GM19324 (cell line): ENCODE results near the gene OSGIN1.

Source experiments
- ATAC-seq: cut with Tn5 transposase; IDR thresholded peaks from one replicate; pipeline ENCODE4 v1.9.1; 2021; ENCODE audit warnings: mild to moderate bottlenecking, moderate library complexity; ENCODE audit not compliant: unreplicated experiment, low FRiP score

OSGIN1 gene

DNA sequence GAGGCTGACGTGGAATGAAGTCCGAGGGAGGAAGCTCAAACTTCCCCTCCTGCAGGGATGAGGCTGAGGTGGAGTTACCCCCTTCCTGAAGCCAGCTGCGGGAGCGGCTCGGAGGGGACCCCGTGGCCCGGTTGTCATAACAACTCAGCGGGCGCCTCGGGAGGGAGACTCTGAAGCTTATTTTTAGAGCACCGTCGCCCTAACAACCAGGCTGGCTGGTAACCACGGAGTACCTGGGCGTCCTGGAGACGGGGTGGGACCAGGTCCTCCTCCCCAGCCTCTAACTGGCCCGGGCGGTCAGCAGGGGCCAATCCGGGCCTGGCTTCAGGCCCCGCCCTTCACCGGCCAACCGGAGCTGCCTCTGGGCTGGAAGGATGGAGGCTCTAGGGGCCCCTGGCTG lies 42.7 kb downstream of the OSGIN1 start:
- ATAC-seq = no peak

DNA sequence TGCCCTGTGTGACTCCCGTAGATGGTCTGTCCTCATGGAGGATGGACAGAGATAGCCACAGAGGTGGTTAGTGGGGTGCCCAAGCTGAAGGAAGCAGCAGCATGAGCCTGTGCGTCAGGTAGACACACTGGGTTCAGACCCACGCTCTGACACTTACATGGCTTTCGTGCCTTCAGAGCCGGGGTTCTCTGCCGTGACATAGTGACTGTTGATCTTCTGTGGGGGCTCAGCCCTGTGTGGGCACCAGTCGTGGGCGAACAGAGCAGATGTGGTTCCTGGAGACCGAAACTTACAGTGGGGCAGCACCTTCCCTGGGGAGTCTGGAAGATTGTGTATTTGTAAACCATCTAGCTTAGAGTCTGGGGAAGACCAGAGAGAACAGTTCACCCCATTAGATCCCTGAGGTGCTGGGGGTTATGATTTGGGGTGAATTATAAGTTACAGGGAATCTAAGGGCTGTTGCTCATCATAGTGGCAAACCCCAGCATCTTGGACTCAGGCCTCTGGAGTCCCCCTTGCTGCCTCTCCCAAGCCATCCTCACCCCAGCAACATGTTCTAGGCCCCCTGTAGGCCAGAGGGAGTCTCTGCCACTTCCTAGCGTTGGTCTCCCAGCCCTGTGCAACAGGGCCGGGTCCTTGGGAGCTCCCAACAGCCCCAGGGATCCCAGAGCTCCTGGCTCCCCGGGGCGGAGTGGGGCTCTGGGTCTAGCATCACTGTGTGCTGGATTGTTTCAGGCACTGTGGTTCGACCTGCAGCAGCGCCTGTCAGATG lies 43.6 kb downstream of the OSGIN1 start:
- no peak for ATAC-seq

DNA sequence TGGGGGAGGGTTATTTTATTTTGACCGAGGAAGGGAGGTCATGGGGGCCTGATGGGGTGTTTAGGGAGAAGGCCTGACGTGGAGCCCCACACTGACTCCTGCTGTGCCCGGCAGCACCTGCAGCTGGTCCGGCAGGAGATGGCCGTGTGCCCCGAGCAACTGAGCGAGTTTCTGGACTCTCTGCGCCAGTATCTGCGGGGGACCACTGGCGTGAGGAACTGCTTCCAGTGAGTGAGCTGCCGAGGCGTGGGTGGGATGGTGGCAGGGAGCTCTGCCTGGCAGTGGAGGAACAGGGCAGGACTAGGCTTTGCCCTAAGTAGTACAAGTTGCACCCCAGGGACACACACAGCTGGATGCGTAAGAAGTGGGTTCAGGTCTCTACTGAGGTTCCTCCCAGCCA lies 45.1 kb downstream of the OSGIN1 start:
- no peak for ATAC-seq

DNA sequence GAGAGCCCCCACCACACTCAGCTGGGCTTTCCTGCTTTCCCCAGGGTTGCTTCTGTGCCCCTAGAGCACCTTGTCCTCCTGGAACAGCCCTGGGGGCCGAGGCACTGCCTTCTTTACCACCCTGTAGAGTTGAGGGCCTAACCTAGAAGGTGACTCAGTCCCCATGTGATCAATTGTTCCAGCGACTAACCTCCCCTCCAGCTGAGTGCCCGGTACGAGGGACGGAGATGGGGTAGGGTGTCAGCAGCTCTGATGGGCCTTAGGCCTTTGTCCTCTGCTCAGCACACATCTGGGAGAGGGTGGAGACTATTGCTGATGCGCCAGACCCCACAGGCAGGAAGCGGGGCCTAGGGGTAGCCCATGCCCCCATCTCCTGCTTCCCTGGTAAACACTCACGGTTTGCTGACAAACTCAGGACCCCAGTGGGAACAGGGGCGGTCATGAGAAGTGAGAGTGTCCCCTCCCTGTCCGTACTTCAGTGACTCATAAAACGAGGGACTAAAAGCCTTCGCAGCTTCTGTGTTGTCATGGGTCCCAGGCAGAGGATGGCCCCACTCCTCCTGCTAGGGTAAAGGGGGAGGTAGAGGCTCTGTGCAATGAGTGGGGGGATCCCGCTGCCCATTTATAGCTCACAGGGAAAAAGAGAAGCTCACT lies 48.1 kb downstream of the OSGIN1 start:
- ATAC-seq = no peak

DNA sequence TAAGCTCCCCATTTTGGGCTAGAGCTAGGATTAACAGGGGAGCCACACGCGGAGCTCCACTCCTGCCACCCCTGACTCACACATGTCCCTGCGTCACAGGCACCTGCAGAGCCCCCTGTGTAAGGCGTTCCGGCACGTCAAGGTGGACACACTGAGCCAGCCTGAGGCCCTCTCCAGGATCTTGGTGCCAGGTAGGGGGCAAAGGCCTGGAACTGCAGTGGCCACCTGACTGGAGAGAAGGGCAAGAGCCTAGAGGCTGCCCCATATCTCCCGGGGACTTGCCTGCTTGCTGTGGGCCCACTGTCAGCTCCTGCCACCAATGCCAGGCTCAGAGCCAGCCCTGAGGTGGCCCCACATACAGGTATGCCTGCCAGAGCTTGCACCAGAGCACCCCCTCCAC lies 48.7 kb downstream of the OSGIN1 start:
- ATAC-seq = no peak

DNA sequence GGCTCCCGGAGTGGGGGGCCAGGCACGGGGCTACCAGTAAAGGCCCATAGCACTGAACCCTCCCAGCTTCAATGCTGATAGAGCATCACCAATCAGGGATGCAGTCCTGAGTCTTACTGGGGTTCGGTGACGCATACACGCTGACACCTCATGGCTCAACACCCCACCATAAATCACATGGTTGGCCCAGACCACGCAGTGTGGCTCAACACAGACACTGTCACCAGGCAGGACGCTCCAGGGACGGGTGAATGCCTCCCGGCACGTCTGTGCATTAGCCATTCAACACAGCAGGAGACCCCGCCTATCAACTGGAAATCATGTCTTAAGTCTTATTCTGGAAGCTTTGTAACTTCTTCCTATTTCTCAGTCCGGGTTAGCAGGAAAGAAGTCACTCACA lies 50.0 kb downstream of the OSGIN1 start:
- ATAC-seq = no peak

DNA sequence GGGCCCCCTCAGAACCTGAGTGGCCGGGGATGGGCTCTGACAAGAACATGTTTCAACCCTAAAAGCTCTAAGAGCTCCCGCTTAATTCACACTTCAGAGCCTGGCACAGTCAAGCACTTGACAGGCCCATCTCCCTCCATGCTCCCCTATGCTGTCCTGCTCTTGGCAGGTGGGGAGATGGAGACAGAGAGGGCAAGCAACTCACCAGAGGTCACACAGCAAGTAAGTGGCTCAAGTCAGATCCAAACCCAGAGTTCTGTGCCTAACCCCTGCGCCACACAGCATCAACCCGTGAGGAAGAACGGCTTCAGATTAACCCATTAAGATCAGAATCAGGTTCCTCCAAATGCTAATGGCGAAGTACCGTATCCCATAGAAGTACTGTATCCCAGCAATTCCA lies 51.4 kb downstream of the OSGIN1 start:
- ATAC-seq = no peak

DNA sequence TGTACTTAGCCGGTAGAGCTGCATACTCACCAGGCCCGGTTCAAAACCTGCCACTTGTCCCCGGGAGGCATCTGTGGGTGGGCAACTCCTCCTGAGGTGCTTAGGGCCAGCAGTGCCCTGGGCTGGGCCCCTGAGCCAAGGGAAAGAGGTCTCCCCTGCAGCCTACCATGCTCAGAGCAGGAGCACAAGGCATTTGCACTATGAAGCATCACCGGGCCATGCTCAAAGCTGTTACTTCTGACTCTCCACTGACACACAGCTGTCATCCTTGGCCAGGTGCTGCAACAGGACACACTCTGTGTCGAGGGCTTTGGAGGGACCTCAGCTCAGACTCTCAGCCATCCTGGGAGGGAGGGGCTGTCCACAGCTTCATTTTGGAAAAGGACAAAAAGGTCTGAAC lies 52.4 kb downstream of the OSGIN1 start:
- ATAC-seq = no peak

DNA sequence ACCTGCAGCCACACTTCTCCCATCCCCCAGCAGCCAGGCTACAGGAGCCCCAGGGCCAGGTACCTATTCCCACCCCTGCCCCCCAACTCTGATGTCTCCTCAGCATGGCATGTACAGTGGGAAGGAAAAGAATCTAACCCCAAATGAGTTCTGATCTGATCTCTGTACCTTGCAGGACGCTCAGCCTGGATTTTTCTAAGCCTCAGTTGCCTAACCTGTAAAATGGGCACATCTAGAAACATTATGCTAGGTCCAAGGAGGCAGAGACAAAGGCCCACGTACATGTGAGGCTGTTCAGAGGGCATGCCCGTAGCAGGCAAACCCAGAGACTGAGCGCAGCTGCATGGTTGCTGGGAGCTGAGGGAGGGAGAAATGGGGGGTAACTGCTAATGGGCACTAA lies 54.5 kb downstream of the OSGIN1 start:
- ATAC-seq = no peak

DNA sequence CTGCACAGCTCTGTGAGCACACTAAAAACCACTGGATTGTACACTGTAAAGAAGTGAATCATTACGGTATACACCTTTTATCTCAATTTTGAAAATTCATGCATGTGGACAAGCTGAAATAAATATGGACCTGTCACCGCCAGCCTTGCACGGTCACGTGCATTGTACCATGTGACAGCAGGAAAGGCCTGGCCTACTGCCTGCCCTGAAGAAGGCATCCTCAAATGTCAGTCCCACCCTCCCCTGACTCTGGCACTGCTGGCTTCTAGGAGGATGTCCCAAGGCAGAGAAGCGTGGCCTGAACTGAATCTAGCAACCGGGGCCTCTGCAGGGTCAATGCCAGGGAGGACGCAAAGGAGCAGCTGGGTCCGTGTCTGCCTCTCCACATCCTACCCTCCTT lies 54.9 kb downstream of the OSGIN1 start:
- no peak for ATAC-seq

DNA sequence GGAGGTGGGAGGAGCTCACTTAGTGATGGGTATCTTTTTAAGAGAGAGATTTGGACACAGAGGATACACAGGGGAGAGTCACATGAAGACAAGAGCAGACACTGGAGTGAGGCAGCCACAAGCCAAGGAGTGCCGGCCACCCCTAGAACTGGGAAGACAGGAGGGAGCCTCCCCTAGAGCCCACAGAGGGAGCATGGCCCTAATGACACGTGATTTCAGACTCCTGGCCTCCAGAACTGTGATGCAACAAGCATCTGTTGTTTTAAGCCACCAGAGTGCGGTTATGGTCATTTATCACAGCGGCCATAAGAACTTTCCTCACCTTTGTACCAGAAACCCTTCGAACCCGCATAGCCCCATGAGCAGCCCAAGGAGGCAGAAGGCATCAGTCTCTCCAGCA lies 56.2 kb downstream of the OSGIN1 start:
- ATAC-seq = no peak

DNA sequence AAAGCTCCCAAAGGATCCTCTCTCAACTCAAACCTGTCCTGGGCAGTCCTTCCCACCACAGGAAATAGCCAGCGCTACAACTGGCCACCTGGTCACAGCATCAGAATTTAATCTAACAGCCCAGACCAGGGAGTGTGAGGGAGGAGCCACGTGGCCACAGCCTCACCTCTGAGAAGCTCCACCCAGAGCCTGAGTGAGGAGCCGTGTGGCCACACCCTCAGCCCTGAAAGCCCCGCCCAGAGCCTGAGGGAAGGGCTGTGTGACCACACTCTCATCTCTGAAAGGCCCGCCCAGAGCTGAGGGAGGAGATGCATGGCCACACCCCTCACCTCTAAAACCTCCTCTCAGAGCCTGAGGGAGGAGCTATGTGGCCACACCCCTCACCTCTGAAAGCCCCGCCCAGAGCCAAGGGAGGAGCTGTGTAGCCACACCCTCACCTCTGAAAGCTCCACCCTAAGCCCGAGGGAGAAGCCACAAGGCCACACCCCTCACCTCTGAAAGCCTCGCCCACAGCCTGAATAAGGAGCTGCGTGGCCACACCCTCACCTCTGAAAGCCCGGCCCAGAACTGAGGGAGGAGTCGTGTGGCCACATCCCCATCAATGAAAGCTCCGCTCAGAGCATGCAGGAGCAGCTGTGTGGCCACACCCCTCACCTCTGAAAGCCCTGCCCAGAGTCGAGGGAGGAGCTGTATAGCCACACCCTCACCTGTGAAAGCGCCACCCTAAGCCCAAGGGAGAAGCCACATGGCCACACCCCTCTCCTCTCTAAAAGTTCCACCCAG lies 60.9 kb downstream of the OSGIN1 start:
- no peak for ATAC-seq

DNA sequence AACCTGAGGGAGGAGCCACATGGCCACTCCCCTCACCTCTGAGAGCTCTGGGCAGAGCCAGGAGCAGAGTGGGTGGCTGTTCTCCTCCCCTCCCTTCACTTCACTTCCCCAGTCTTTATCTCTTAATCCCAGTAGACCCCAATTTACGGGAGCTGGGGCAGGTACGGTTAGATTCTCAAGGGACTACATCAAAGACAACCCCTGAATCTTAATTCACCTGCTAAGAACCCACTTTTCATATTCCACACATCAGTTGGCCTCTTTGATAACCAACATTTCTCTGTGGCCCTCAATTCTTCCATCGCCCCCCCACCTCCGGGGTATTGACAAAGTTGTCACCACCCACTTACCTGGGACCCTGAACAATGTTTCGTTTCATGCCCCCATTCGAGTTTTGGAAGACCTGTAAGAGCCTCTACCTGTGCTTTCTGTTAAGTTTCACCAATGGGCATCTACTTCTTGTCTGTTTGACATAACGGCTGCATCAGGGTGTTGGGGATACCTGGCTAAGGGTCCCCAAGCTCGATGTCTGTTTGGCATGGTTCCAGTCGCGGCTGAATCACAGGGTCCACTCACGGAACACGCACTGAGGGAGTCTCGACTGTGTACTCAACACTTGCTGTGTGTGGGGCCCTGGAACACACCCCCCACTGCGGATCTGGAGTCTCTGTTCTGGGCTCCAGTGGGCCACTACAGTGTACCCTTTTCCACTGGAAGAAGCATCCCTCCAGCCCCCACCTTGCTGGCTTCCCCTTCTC lies 61.7 kb downstream of the OSGIN1 start:
- no peak for ATAC-seq

DNA sequence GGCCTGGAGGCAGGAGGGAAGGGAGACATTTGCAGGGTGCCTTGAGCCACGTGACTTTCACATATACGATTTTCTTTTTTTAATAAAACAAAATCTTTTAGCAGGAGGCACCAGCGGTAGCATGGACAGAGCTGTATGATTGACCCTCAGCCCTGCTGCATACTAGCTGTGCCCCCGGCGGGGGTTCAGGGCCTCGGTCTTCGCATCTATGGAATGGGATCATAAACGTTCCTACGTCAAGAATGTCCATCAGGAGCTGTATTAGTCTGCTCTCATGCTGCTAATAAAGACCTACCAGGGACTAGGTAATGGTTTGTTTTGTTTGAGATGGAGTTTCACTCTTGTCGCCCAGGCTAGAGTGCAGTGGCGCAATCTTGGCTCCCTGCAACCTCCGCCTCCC lies 62.4 kb downstream of the OSGIN1 start:
- ATAC-seq = no peak
